HFF-Myc (cell line): Measurements from ENCODE around the gene APOBEC3B.

Experiments used
- DNase-seq: peaks from one replicate; pipeline ENCODE4 v3.0.0-alpha.2; 2011; ENCODE audit warnings: low read depth; ENCODE audit errors: extremely low read depth
- H3K4me3 ChIP-seq: replicated peaks from 2 replicates; pipeline ENCODE4 v1.5.1; 2011; ENCODE audit warnings: low read depth, mild to moderate bottlenecking, control low read depth, low read length
- TF ChIP-seq, protein P1 (sequence below): IDR thresholded peaks from 2 replicates; pipeline ENCODE4 v1.5.1; 2012; ENCODE audit warnings: mild to moderate bottlenecking, low read depth, low read length, control low read depth; ENCODE audit errors: missing control alignments

APOBEC3B gene

DNA sequence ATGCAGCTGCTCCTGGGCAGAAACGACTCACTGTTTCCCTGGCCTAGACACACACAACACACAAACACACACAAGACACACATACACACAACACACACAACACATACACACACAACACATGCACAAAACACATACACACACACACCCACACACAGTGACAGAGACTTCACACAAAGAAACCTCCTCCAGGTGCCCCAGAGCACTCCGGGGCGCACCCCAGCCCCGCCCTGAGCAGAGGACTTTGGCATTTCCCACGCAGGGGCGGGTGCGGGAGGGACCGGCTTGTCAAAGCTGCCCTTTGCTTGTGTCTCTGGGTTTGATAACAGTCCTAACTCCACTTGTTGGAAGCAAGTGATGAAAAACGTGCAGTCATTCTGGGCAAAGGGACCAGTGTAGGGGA lies 18.3 kb upstream of the APOBEC3B start:
- no peak for DNase-seq
- no peak overlapping the region for H3K4me3 ChIP-seq
- TF ChIP-seq, protein P1, sequence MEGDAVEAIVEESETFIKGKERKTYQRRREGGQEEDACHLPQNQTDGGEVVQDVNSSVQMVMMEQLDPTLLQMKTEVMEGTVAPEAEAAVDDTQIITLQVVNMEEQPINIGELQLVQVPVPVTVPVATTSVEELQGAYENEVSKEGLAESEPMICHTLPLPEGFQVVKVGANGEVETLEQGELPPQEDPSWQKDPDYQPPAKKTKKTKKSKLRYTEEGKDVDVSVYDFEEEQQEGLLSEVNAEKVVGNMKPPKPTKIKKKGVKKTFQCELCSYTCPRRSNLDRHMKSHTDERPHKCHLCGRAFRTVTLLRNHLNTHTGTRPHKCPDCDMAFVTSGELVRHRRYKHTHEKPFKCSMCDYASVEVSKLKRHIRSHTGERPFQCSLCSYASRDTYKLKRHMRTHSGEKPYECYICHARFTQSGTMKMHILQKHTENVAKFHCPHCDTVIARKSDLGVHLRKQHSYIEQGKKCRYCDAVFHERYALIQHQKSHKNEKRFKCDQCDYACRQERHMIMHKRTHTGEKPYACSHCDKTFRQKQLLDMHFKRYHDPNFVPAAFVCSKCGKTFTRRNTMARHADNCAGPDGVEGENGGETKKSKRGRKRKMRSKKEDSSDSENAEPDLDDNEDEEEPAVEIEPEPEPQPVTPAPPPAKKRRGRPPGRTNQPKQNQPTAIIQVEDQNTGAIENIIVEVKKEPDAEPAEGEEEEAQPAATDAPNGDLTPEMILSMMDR, result no peak

DNA sequence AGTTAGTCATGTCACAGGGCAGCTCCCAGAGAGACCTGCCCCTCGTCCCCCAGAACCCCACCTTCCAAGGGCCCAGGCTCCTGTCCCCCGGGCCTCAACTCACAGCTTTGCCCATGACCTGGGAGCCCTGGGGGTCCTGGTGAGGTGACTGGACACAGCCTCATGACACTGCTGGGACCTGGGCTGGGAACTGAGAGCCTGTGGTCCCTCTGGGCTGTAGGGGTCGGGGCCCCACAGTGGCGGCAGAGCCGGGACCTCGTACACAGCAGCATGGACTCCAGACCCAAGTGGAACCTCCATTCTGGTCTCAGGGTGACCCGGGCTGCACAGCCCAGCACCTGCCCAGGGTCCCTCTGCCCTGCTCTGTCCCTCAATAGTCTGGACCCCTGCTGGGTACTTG lies 17.8 kb upstream of the APOBEC3B start:
- DNase-seq, result no peak
- H3K4me3 ChIP-seq, result no peak overlapping the region
- TF ChIP-seq, protein P1, result no peak

DNA sequence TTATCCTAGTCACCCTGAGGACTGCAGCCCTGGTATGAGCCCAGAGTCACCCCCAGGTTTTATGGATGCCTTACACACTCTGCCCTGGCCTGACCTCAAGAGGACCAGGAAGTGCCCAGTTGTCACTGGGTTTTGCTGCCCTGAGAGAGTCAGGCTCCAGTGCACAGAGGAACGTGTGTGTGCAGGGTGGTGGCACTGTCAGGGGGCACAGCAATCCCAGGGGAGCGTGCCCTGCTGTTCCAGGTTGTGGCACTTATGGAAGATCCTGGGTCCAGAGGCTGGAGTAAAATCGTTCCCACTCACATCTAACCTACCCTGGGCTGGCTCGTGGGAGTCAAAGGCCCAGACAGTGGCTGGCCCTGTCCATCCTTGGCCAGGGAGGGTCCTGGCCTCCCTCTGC lies 17.2 kb upstream of the APOBEC3B start:
- TF ChIP-seq, protein P1, result no peak
- DNase-seq, result no peak
- no peak overlapping the region for H3K4me3 ChIP-seq

DNA sequence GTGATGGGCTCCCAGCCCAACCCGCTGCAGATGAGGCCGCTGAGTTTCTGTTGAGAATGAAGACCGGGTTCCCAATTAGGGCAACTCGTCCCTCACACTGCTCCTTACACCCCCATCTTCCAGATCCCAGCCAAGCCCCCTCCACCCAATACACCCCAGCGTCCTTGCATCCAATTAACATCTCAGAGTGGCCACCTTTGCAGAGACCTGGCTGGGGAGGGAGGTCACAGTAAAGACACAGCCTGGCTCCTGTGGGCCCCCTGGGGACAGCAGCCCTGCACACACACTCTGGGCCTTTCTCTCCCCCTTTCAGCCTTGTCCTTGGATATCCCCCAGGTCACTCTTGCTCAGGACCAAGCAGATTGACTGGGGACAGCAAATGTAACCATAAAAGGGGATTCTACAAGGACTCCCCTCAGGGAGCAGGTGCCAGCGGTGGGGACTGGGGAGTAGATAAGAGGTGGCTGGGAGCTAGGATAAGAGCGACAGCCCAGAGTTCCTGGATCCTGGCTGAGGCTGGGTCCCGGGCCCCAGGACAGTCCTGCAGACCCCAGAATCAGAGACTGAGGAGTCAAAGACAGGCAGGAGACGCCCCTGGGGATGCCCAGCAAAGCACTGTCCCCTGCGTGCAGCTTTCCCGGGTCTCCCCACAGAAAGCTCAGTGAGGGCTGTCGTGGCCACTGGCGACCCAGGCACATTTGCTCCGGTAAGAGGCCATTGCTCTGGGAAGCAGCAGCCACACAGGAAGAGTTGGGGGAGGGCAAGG lies 16.4 kb upstream of the APOBEC3B start:
- TF ChIP-seq, protein P1, result no peak
- no peak overlapping the region for H3K4me3 ChIP-seq
- DNase-seq, result no peak

DNA sequence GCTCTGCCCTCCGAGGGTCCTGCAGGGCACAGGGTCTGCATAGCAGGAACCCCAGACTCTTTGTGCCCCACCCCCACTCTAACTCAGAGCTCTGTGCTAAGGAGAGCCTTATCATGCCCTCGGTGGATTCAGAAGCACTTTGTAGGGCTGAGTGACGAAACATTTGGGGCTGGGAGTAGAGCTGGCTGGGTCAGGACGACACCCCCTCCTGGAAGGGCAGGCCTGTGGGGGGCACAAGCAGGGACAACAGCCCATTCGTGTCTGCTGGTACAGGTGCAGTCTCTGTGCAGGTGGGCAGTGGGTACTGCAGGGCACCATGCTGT lies 15.8 kb upstream of the APOBEC3B start:
- DNase-seq, result no peak
- no peak overlapping the region for H3K4me3 ChIP-seq
- TF ChIP-seq, protein P1, result no peak

DNA sequence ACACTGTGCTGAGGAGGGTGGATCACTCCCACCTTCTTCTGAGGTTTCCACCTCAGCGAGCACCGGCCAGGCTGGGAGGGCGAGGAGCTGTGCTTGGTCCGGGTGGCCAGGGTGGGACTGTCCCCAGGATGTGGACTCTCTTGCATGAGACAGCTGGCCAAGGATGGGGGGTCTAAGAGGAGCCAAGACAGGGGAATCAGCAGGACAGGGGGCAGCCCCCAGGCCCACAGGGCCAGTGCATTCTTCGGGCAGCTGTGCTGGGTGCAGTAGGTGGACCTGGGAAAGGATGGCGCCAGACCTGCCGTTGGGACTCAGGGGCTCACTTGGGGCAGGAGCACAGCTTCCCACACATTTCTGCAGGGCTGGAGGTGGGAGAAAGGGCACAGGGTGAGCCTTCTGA lies 15.2 kb upstream of the APOBEC3B start:
- TF ChIP-seq, protein P1, result no peak
- no peak overlapping the region for H3K4me3 ChIP-seq
- DNase-seq, result no peak
